GM19463 (cell line): ENCODE data around the gene IGSF3.
"Not testable (repeated sequence)": the region's sequence is repeated elsewhere in the genome, so short reads cannot be mapped to it uniquely, and the experiment has no call there.

Experiments
- ATAC-seq: cut with Tn5 transposase; IDR thresholded peaks from one replicate; pipeline ENCODE4 v1.9.1; 2021; ENCODE audit warnings: mild to moderate bottlenecking, moderate library complexity; ENCODE audit not compliant: unreplicated experiment

IGSF3 gene

GRCh38 chr1:116603646-116604045 is 63.9 kb downstream of the IGSF3 start:
- not testable (repeated sequence) for ATAC-seq

GRCh38 chr1:116599369-116599768 is 68.2 kb downstream of the IGSF3 start:
- ATAC-seq: not testable (repeated sequence)

GRCh38 chr1:116598420-116599036 is 69.0 kb downstream of the IGSF3 start:
- ATAC-seq: not testable (repeated sequence)

- ATAC-seq: peak; percentile 84
Observed at GRCh38 chr1:116597388-116597787, 70.1 kb downstream of the IGSF3 start.

- not testable (repeated sequence) for ATAC-seq
Observed at GRCh38 chr1:116596742-116597307, 70.7 kb downstream of the IGSF3 start.

- ATAC-seq: peak; percentile 30
Observed at GRCh38 chr1:116595946-116596741, 71.4 kb downstream of the IGSF3 start.

GRCh38 chr1:116595065-116595840 is 72.3 kb downstream of the IGSF3 start:
- ATAC-seq: not testable (repeated sequence)

- not testable (repeated sequence) for ATAC-seq
Observed at GRCh38 chr1:116593977-116594376, 73.6 kb downstream of the IGSF3 start.

GRCh38 chr1:116593401-116593800 is 74.1 kb downstream of the IGSF3 start:
- ATAC-seq: not testable (repeated sequence)

- ATAC-seq: not testable (repeated sequence)
Observed at GRCh38 chr1:116591951-116592605, 75.5 kb downstream of the IGSF3 start.

- ATAC-seq: not testable (repeated sequence)
Observed at GRCh38 chr1:116591006-116591950, 76.3 kb downstream of the IGSF3 start.

GRCh38 chr1:116590359-116591005 is 77.1 kb downstream of the IGSF3 start:
- ATAC-seq: not testable (repeated sequence)

- ATAC-seq: not testable (repeated sequence)
Observed at GRCh38 chr1:116589101-116589735, 78.3 kb downstream of the IGSF3 start.

GRCh38 chr1:116587501-116588227 is 79.9 kb downstream of the IGSF3 start:
- no peak for ATAC-seq

- ATAC-seq: peak; percentile 71
Observed at GRCh38 chr1:116586741-116587143, 80.8 kb downstream of the IGSF3 start.

GRCh38 chr1:116585886-116586285 is 81.6 kb downstream of the IGSF3 start:
- no peak for ATAC-seq

GRCh38 chr1:116581323-116581885 is 86.1 kb downstream of the IGSF3 start:
- no peak for ATAC-seq
